Measurements from ENCODE around the gene MAPK8IP2.
"Not testable (repeated sequence)": the region's sequence is repeated elsewhere in the genome, so short reads cannot be mapped to it uniquely, and the experiment has no call there.

Gene MAPK8IP2

GRCh38 chr22:50612528-50613221, 12.1 kb downstream of the MAPK8IP2 start:
- no peak for DNase-seq (ENCODE audit: low read depth in 3 of 3, low spot score in 1 of 3)

- no peak for DNase-seq (ENCODE audit: low read depth in 3 of 3, low spot score in 1 of 3)
Measured at GRCh38 chr22:50613291-50613981, 12.8 kb downstream of the MAPK8IP2 start.

- DNase-seq (ENCODE audit: low read depth in 3 of 3, low spot score in 1 of 3): not testable (repeated sequence)
Measured at GRCh38 chr22:50614296-50614695, 13.7 kb downstream of the MAPK8IP2 start.

- DNase-seq (ENCODE audit: low read depth in 3 of 3, low spot score in 1 of 3): peak in 2 of 3 donors; percentile 67
Measured at GRCh38 chr22:50620593-50621355, 20.2 kb downstream of the MAPK8IP2 start.

GRCh38 chr22:50621356-50621880, 20.8 kb downstream of the MAPK8IP2 start:
- DNase-seq (ENCODE audit: low read depth in 3 of 3, low spot score in 1 of 3): no peak

- no peak for DNase-seq (ENCODE audit: low read depth in 3 of 3, low spot score in 1 of 3)
Measured at GRCh38 chr22:50621948-50622722, 21.5 kb downstream of the MAPK8IP2 start.

GRCh38 chr22:50622723-50623327, 22.2 kb downstream of the MAPK8IP2 start:
- no peak for DNase-seq (ENCODE audit: low read depth in 3 of 3, low spot score in 1 of 3)

- DNase-seq (ENCODE audit: low read depth in 3 of 3, low spot score in 1 of 3): no peak
Measured at GRCh38 chr22:50624347-50625130, 23.9 kb downstream of the MAPK8IP2 start.

GRCh38 chr22:50625131-50625567, 24.6 kb downstream of the MAPK8IP2 start:
- no peak for DNase-seq (ENCODE audit: low read depth in 3 of 3, low spot score in 1 of 3)

- no peak for DNase-seq (ENCODE audit: low read depth in 3 of 3, low spot score in 1 of 3)
Measured at GRCh38 chr22:50625568-50626313, 25.1 kb downstream of the MAPK8IP2 start.

- DNase-seq (ENCODE audit: low read depth in 3 of 3, low spot score in 1 of 3): no peak
Measured at GRCh38 chr22:50626314-50626849, 25.8 kb downstream of the MAPK8IP2 start.

GRCh38 chr22:50626850-50627641, 26.5 kb downstream of the MAPK8IP2 start:
- DNase-seq (ENCODE audit: low read depth in 3 of 3, low spot score in 1 of 3): no peak

- peak; percentile 43 to 59 (median 54) for DNase-seq (ENCODE audit: low read depth in 3 of 3, low spot score in 1 of 3)
Measured at GRCh38 chr22:50627642-50628542, 27.3 kb downstream of the MAPK8IP2 start, which contains the start of gene ARSA. ARSA (minus strand) TSS chr22:50628152; CDS start chr22:50627779, 373 bp downstream.

- DNase-seq (ENCODE audit: low read depth in 3 of 3, low spot score in 1 of 3): no peak
Measured at GRCh38 chr22:50628543-50629134, 28.0 kb downstream of the MAPK8IP2 start.

- DNase-seq (ENCODE audit: low read depth in 3 of 3, low spot score in 1 of 3): no peak
Measured at GRCh38 chr22:50630376-50630775, 29.8 kb downstream of the MAPK8IP2 start.

GRCh38 chr22:50633086-50633485, 32.5 kb downstream of the MAPK8IP2 start:
- no peak for DNase-seq (ENCODE audit: low read depth in 3 of 3, low spot score in 1 of 3)
